ENCODE data around the gene LRRC32. TPM values are rescaled to one million over a fixed set of nuclear protein-coding genes. Genes with fewer than 3 reads are reported as not detected.

The LRRC32 gene
- total RNA-seq, 1 donor from 2014 or later, result 6.8 TPM

DNA sequence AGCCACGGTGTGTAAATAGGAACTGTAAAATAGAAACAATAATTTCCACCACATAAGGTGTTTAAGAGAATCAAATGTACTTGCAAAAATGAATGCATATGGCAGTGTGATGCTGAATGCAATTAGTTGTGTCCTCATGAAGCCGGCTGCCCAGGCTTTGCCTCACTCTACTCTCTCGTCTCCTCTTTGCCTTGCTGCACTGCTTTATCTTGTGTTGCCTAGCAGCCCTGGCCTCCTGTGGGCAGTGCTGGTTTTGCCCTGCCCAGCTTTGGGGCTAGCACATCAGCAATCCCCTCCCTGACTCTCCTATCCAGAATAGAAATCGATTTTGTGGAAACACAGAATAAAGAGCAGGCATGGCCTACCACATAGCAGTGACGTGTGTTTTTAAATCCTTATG, 30.0 kb downstream of the LRRC32 start:
- H3K27me3 ChIP-seq (ENCODE audit: control insufficient read depth, insufficient read depth, low read length), result peaks cover 17% of the 10 kb centered on the region
- no peaks in the 10 kb centered on the region for H3K36me3 ChIP-seq (ENCODE audit: control insufficient read depth, insufficient read depth, low read length)
- TF ChIP-seq, protein P1, sequence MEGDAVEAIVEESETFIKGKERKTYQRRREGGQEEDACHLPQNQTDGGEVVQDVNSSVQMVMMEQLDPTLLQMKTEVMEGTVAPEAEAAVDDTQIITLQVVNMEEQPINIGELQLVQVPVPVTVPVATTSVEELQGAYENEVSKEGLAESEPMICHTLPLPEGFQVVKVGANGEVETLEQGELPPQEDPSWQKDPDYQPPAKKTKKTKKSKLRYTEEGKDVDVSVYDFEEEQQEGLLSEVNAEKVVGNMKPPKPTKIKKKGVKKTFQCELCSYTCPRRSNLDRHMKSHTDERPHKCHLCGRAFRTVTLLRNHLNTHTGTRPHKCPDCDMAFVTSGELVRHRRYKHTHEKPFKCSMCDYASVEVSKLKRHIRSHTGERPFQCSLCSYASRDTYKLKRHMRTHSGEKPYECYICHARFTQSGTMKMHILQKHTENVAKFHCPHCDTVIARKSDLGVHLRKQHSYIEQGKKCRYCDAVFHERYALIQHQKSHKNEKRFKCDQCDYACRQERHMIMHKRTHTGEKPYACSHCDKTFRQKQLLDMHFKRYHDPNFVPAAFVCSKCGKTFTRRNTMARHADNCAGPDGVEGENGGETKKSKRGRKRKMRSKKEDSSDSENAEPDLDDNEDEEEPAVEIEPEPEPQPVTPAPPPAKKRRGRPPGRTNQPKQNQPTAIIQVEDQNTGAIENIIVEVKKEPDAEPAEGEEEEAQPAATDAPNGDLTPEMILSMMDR (IDR thresholded peaks at IDR 0.05; ENCODE audit: insufficient read depth, low read length, poor library complexity, severe bottlenecking), result no peak
- H3K4me3 ChIP-seq (ENCODE audit: low read depth, low read length), result no peak overlapping the region
- DNase-seq (ENCODE audit: low read depth), result no peak

DNA sequence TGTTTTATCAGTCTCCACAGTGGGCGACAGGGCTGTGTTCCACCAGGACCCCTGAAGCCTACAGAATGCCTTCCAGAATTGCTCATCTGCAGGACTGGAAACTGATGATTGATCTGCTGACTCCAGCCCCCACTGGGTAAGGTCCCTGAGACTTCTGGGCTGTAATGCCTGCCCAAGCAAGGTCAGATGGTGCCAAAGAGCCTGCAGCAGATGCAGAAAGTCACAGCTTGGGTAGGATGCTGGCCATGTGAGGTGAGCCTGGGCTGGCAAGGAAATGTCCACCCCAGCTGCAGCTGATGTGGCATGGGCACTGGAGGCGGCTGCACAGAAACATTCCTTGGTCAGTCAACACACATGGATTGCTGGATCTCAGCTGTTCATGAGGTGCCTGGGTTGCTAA, 30.9 kb downstream of the LRRC32 start:
- peaks cover 15% of the 10 kb centered on the region for H3K27me3 ChIP-seq (ENCODE audit: control insufficient read depth, insufficient read depth, low read length)
- H3K4me3 ChIP-seq (ENCODE audit: low read depth, low read length), result no peak overlapping the region
- H3K36me3 ChIP-seq (ENCODE audit: control insufficient read depth, insufficient read depth, low read length), result no peaks in the 10 kb centered on the region
- DNase-seq (ENCODE audit: low read depth), result no peak
- TF ChIP-seq, protein P1 (IDR thresholded peaks at IDR 0.05; ENCODE audit: insufficient read depth, low read length, poor library complexity, severe bottlenecking), result no peak

DNA sequence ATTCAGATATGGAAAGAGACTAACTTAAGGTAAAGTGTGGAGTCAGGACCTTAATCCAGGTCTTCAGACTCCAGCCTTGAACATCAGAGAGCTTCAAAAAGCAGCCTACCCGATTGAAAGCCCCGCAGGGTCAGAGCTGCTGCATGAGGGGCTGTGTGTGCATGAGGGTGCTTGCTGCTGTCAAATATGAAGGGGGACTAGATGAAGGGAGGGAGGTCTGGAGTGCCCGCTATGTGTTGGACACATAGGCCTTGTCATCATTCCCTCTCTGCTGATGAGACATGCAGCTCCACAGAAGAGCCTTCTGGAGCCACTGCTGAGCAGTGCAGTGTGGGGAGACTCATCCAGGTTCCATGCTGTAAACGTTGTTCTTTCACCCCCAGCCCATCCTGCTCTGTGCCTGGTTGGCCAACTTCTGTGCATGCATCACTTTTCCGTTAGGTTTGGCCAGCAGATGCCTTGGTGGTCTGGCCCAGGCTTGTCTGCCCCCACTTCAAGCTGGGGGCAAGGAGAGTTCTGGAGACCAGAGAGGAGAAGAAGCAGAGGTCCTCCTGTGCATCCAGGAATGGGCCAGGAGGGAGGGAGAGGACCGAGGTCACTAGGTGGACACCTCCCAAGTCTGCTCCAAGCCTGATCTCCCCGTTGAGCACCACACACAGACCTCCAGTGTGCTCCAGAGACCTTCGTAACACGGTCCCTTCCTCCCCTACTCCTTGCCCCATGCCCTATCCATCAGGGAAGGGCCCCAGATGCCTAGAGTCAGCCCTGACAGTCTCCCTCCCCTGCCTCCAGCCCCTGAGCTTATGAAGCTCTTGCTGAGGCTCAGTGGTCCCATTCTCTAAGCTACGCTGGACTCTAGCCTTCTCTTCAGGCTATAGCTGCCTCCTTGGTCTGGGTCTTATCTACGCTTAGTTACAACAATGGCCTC, 32.0 kb downstream of the LRRC32 start:
- Histone ChIP-seq H3K4me3 (ENCODE audit: low read depth, low read length) (no peak overlapping the region), H3K27me3 (ENCODE audit: control insufficient read depth, insufficient read depth, low read length) (peaks cover 14% of the 10 kb centered on the region), H3K36me3 (ENCODE audit: control insufficient read depth, insufficient read depth, low read length) (no peaks in the 10 kb centered on the region)
- TF ChIP-seq, protein P1 (IDR thresholded peaks at IDR 0.05; ENCODE audit: insufficient read depth, low read length, poor library complexity, severe bottlenecking), result no peak
- DNase-seq (ENCODE audit: low read depth), result no peak

DNA sequence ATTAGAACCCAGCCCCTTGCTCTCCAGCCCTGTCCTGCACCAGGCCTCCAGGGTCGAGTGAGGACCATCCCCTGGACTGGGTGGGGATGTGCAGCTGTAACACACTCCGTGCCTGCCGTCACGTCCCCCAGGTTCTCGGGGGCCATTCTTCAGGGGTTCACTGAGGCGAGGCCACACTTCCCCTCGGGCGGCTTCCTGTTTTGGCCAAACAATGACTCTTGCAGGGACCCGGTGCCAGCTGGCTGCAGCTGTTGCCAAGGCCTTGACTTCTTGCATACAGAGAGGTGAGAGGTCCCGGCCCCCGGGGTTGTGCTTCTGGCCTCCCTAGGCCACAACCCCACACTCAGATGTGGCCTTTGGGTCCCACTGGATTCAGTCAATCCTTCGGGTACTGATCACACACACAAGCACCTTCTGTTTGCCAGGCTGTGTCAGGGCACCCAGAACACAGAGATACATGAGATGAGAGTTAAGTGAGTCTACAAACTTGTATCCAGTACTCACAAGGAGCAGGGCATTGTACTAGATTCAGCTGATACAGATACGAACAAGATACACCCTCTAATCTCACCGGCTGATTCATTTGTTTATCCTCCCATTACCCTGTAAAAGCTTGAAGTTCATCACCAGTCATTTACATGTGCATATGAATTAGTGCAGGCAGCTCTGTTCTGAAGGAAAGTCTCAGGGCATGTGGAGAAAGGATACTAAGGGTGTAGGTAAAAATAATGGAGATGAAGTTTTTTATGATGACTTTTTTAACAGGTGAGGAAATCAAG, 32.9 kb downstream of the LRRC32 start:
- H3K36me3 ChIP-seq (ENCODE audit: control insufficient read depth, insufficient read depth, low read length), result no peaks in the 10 kb centered on the region
- DNase-seq (ENCODE audit: low read depth), result no peak
- TF ChIP-seq, protein P1 (IDR thresholded peaks at IDR 0.05; ENCODE audit: insufficient read depth, low read length, poor library complexity, severe bottlenecking), result no peak
- no peak overlapping the region for H3K4me3 ChIP-seq (ENCODE audit: low read depth, low read length)
- H3K27me3 ChIP-seq (ENCODE audit: control insufficient read depth, insufficient read depth, low read length), result peaks cover 14% of the 10 kb centered on the region

DNA sequence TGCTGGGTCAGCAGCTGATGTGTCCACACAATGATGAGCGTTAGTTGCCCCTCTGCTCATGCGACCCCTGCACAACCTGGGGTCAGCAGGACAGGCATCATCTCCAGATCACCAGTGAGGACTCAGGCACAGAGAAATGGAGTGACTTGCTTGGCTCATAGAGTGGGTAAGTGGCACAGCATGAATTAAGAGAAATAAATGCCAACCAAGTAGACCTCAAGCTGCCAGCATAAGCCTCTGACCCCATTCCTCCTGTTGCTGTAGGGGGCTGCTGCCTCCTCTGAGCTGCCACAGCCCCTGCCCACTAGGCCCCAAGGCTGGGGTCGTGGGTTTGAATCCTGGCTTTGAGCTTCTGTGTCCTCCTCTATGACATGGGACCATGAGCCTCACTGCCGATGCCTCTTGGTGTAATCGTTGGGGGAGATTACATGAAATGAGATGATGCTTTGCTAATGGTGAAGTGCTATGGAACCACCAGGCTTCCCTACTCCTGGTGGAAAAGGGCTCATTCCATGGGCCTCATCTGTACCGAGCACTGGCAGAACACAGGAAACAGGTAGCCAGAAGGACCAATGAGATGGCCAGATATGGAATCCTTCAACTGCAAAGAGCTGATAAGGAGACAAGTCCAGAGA, 33.6 kb downstream of the LRRC32 start:
- TF ChIP-seq, protein P1 (IDR thresholded peaks at IDR 0.05; ENCODE audit: insufficient read depth, low read length, poor library complexity, severe bottlenecking), result no peak
- H3K36me3 ChIP-seq (ENCODE audit: control insufficient read depth, insufficient read depth, low read length), result no peaks in the 10 kb centered on the region
- H3K4me3 ChIP-seq (ENCODE audit: low read depth, low read length), result no peak overlapping the region
- peaks cover 10% of the 10 kb centered on the region for H3K27me3 ChIP-seq (ENCODE audit: control insufficient read depth, insufficient read depth, low read length)
- no peak for DNase-seq (ENCODE audit: low read depth)
